Subcutaneous adipose tissue (tissue), 4 donors: ENCODE measurements around the gene MB21D2. TPM values are rescaled to one million over a fixed set of nuclear protein-coding genes. Genes with fewer than 3 reads are reported as not detected.

Experiments used
- CTCF ChIP-seq: fragments of 450-650 bp; IDR thresholded peaks from one replicate; pipeline ENCODE4 v1.5.1; 2016; ENCODE audit warnings: low read depth, mild to moderate bottlenecking, control low read depth, antibody characterized with exemption, moderate library complexity
- total RNA-seq, 4 donors: library from RNA; depleted of rRNA; stranded (reverse); fragments of >200 nt; gene quantifications; one replicate each; pipeline ENCODE4 v1.1.0, GENCODE V29; 2016

Gene MB21D2
- total RNA-seq, 4 donors from 2014 or later, result 2.8 to 5.4 (median 4.5) TPM

DNA sequence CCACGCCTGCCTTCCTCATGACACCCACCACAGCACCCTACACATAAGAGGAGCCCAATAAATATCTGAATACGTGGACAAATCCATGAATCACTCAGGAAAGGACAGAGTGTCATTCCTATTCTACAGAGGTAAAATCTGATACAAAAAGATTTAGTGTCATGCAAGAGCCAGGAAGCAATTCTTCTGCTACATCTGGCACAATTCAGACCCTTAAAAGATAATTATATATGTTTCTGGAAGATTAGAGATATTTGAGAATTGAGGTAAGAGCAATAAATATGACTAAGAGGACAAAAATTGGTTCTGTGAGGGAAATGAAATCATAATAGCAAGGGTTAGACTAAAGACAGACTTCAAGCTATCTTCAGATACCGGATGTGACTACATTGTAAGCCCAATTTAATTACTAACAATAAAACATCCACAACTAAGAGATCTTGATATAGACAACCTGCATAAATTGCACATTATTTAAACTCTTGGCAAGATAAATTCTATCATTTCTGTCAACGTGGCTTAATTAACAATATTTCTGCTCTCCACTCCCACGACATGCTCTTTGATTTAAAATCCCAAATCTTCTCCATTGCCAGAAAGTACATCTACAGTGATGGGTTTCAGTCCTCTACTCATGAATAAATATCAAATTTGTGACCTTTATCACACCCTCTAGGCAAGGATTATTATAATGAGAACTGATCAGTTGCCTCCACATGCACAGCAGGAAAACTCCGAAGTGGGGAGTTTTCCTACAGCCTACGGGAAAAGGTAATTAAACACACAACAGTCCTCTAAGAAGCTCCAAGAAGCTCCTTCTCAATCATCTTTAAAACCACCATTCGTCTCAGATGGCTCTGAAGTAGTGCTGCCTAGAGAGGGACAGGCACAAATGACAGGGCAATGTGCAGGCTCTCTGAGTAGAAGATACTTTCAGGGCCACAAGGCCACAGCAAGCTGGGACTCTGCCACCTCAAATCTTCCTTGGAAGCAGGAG, 32.6 kb downstream of the MB21D2 start:
- no peak for TF ChIP-seq CTCF

DNA sequence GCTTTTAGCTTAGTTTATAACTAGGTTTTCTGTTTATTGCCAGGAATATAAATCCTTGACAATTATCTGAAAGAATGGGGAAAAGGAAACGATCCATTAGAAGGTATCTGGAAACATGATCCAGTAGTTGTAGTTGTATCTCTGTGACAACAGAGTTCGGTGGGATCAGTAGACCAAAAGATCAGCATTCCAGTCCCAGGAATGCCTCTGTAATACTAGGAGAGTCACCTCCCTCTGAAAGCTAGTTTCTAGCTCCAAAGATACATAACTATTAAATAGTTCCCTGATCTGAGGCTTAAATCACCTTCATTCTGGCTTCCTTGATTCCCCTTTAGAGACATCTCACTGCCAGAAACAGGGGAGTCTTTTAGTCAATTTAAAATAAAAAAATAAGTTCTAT, 34.1 kb downstream of the MB21D2 start:
- TF ChIP-seq CTCF, result no peak

DNA sequence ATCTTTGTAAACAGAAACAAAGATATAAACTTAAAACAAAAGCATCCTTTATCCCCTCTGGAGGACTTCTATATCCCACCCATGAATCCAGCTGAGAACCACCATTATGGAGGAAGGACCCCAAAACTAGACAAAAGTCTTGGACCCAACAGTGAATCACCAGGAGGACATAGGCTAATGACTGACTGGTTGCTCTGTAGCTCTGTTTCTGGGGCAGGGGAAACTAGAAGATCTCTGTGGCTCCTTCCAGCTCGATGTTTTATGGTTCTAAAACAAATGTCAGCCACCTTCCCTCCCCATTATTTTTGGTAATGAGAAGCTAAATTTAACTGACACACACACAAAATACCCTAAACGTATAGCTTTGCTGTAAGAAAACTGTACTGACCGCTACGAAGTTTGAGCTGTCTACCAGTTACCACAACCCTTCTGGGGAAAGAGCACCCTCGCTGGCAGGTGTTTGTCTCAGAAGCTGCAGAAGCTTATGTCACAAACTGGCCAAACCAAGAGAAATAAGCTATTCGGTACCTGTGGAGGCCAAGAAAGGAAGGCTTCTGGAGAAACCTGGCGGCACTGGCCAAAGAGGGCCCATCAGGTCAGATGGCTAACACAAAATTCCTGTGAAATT, 36.4 kb downstream of the MB21D2 start:
- TF ChIP-seq CTCF, result no peak

DNA sequence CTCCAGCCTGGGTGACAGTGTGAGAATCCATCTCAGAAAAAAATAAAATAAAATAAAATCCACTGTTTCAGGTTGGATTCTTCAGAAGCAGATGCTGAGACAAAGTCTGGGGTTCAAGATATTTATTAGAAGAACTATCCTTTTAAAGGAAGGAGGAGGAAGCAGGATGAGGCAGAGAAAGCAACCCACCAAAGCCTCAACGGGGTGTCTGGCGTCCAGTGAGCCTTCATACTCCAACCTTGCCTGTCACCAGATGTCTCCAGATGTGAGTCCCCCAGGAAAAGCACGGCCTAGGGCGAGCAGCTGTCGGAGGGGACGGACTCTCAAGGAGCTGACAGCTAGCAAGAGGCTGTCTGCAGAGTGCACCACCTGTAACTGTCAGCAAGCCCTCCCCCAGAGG, 37.3 kb downstream of the MB21D2 start:
- TF ChIP-seq CTCF, result no peak

- no peak for TF ChIP-seq CTCF
Observed at GRCh38 chr3:192879346-192880031, 38.2 kb downstream of the MB21D2 start.

- no peak for TF ChIP-seq CTCF
Observed at GRCh38 chr3:192875971-192876565, 41.6 kb downstream of the MB21D2 start.
